ENCODE measurements around the gene HLA-DMA. TPM values are rescaled to one million over a fixed set of nuclear protein-coding genes. Genes with fewer than 3 reads are reported as not detected.
A peak's percentile ranks its signal among the peaks of the same experiment; 100 is the strongest.

Gene HLA-DMA
- total and polyA plus RNA-seq, 2 of the 13 experiments (the other 11 are each of a cell fraction or from before 2014, with no cell fraction given): 0.70 to 0.71 TPM

- TF ChIP-seq PRDM4 (CRISPR knock-in tag; IDR thresholded peaks at IDR 0.05; ENCODE audit: borderline replicate concordance) (0 out of 2 replicates have a peak, but pooled peaks have one; percentile 45), ZNF496 (CRISPR knock-in tag; IDR thresholded peaks at IDR 0.05; ENCODE audit: insufficient replicate concordance) (no peak), HES4 (CRISPR knock-in tag; IDR thresholded peaks at IDR 0.05; ENCODE audit: borderline replicate concordance) (0 out of 2 replicates have a peak, but pooled peaks have one; percentile 46), RAD51 (IDR thresholded peaks at IDR 0.05; ENCODE audit: borderline replicate concordance) (no peak), TARDBP (CRISPR knock-in tag; IDR thresholded peaks at IDR 0.05) (no peak), ZSCAN31 (CRISPR knock-in tag; IDR thresholded peaks at IDR 0.05; ENCODE audit: low read depth) (peak; percentile 16; the same call in 1 of the 2 replicates), ZNF20 (CRISPR knock-in tag; IDR thresholded peaks at IDR 0.05) (no peak), ZNF292 (CRISPR knock-in tag; IDR thresholded peaks at IDR 0.05; ENCODE audit: borderline replicate concordance, low read depth) (no peak), ZNF580 (CRISPR knock-in tag; IDR thresholded peaks at IDR 0.05; ENCODE audit: borderline replicate concordance, low read depth) (no peak), ZNF276 (CRISPR knock-in tag; IDR thresholded peaks at IDR 0.05; ENCODE audit: low read depth) (no peak), REL (CRISPR knock-in tag; conservative IDR thresholded peaks at IDR 0.05) (peak; percentile 64; the same call in 1 of the 2 replicates), RARA (CRISPR knock-in tag; IDR thresholded peaks at IDR 0.05) (no peak; the same call in 1 of the 2 replicates), ZNF263 (CRISPR knock-in tag; IDR thresholded peaks at IDR 0.05) (peak; percentile 97), MXI1 (IDR thresholded peaks at IDR 0.05; ENCODE audit: borderline replicate concordance, low read depth, low read length) (0 out of 3 replicates have a peak, but pooled peaks have one; percentile 37), POLR2A (IDR thresholded peaks at IDR 0.05; ENCODE audit: insufficient read depth in 1 of 2, low read depth in 2 of 2, low read length in 2 of 2) (peak in 1 of 2 experiments; percentile 81; a peak in 2 of 4 replicates), PBX2 (CRISPR knock-in tag; IDR thresholded peaks at IDR 0.05) (no peak), ZFX (CRISPR knock-in tag; IDR thresholded peaks at IDR 0.05; ENCODE audit: low read depth) (0 out of 2 replicates have a peak, but pooled peaks have one; percentile 1), PITX1 (CRISPR knock-in tag; IDR thresholded peaks at IDR 0.05) (no peak; the same call in 1 of the 2 replicates), ZFP91 (CRISPR knock-in tag; IDR thresholded peaks at IDR 0.05; ENCODE audit: borderline replicate concordance) (no peak), ZNF777 (CRISPR knock-in tag; IDR thresholded peaks at IDR 0.05) (no peak), ZNF30 (CRISPR knock-in tag; IDR thresholded peaks at IDR 0.05) (0 out of 2 replicates have a peak, but pooled peaks have one; percentile 63), XBP1 (CRISPR knock-in tag; IDR thresholded peaks at IDR 0.05) (no peak)
These were observed 17.7 kb upstream of the HLA-DMA start (continued) for GRCh38 chr6:32970413-32971241.
